ENCODE results near the gene ZNF622.

GRCh38 chr5:16508730-16509531 lies 43.3 kb upstream of the ZNF622 start:
- no peak for TF ChIP-seq POLR2A (IDR thresholded peaks at IDR 0.05; ENCODE audit: low read depth, low read length)
- no peak for TF ChIP-seq TAF1 (IDR thresholded peaks at IDR 0.05; ENCODE audit: low read depth, low read length)

Data from GM12891 (cell line).